ENCODE measurements around the gene EHF.

DNA sequence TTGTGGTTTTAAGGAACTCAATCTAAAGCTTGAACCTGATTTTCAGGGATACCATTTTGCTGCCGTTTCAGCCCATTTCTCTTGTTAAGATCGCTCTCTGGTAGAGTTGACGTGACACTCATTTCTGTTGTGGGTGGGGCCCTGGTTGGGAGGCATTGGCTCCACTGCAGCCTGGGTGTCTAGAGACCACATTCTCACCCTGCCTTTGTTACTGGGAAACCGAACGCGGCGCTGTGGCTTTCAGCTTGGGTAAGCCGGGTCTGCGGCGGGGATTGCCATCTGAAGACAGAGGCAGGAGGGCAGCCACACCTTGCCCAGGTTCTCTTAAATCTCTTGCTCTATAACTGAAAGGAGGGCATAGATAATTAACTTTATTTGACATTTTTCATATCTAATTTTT lies 3.2 kb downstream of the EHF start:
- TF ChIP-seq, protein P1, sequence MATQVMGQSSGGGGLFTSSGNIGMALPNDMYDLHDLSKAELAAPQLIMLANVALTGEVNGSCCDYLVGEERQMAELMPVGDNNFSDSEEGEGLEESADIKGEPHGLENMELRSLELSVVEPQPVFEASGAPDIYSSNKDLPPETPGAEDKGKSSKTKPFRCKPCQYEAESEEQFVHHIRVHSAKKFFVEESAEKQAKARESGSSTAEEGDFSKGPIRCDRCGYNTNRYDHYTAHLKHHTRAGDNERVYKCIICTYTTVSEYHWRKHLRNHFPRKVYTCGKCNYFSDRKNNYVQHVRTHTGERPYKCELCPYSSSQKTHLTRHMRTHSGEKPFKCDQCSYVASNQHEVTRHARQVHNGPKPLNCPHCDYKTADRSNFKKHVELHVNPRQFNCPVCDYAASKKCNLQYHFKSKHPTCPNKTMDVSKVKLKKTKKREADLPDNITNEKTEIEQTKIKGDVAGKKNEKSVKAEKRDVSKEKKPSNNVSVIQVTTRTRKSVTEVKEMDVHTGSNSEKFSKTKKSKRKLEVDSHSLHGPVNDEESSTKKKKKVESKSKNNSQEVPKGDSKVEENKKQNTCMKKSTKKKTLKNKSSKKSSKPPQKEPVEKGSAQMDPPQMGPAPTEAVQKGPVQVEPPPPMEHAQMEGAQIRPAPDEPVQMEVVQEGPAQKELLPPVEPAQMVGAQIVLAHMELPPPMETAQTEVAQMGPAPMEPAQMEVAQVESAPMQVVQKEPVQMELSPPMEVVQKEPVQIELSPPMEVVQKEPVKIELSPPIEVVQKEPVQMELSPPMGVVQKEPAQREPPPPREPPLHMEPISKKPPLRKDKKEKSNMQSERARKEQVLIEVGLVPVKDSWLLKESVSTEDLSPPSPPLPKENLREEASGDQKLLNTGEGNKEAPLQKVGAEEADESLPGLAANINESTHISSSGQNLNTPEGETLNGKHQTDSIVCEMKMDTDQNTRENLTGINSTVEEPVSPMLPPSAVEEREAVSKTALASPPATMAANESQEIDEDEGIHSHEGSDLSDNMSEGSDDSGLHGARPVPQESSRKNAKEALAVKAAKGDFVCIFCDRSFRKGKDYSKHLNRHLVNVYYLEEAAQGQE (IDR thresholded peaks at IDR 0.05; ENCODE audit: borderline replicate concordance) = no peak
- TF ChIP-seq, protein P2, sequence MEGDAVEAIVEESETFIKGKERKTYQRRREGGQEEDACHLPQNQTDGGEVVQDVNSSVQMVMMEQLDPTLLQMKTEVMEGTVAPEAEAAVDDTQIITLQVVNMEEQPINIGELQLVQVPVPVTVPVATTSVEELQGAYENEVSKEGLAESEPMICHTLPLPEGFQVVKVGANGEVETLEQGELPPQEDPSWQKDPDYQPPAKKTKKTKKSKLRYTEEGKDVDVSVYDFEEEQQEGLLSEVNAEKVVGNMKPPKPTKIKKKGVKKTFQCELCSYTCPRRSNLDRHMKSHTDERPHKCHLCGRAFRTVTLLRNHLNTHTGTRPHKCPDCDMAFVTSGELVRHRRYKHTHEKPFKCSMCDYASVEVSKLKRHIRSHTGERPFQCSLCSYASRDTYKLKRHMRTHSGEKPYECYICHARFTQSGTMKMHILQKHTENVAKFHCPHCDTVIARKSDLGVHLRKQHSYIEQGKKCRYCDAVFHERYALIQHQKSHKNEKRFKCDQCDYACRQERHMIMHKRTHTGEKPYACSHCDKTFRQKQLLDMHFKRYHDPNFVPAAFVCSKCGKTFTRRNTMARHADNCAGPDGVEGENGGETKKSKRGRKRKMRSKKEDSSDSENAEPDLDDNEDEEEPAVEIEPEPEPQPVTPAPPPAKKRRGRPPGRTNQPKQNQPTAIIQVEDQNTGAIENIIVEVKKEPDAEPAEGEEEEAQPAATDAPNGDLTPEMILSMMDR (IDR thresholded peaks at IDR 0.05; ENCODE audit: poor library complexity, severe bottlenecking) = no peak
- TF ChIP-seq EZH2 (IDR thresholded peaks at IDR 0.05; ENCODE audit: borderline replicate concordance, insufficient read depth, low read length, poor library complexity, severe bottlenecking) = no peak
- TF ChIP-seq SMC3 (conservative IDR thresholded peaks at IDR 0.05; ENCODE audit: poor library complexity) = no peak
- TF ChIP-seq EP300 (conservative IDR thresholded peaks at IDR 0.05; ENCODE audit: poor library complexity, severe bottlenecking) = no peak
- no peak for TF ChIP-seq TAF1 (IDR thresholded peaks at IDR 0.05; ENCODE audit: low read depth)
- TF ChIP-seq RAD21 (conservative IDR thresholded peaks at IDR 0.05) = no peak
